Islet of Langerhans (tissue), 1 donor: ENCODE measurements around the gene BRI3.

Experiments used
- FAIRE-seq: peaks from one replicate; lab custom pipeline; 2011; peaks lifted over from hg19 to GRCh38; lab: Jason Lieb, UNC

The BRI3 gene

GRCh38 chr7:98287486-98287959 is 6.0 kb downstream of the BRI3 start:
- FAIRE-seq = no peak

GRCh38 chr7:98288064-98288823 is 6.8 kb downstream of the BRI3 start:
- FAIRE-seq = no peak

- FAIRE-seq = no peak
These were observed 7.9 kb downstream of the BRI3 start for GRCh38 chr7:98289333-98289875.

- FAIRE-seq = no peak
These were observed 10.2 kb downstream of the BRI3 start for GRCh38 chr7:98291717-98292116.

- FAIRE-seq = no peak
These were observed 11.8 kb downstream of the BRI3 start for GRCh38 chr7:98293265-98293664.

GRCh38 chr7:98293746-98294145 is 12.3 kb downstream of the BRI3 start:
- no peak for FAIRE-seq

- FAIRE-seq = no peak
These were observed 12.8 kb downstream of the BRI3 start for GRCh38 chr7:98294326-98294725.

GRCh38 chr7:98294798-98295382 is 13.4 kb downstream of the BRI3 start:
- no peak for FAIRE-seq

- FAIRE-seq = no peak
These were observed 14.1 kb downstream of the BRI3 start for GRCh38 chr7:98295467-98296192.

GRCh38 chr7:98296833-98297232 is 15.3 kb downstream of the BRI3 start:
- no peak for FAIRE-seq

- no peak for FAIRE-seq
These were observed 16.3 kb downstream of the BRI3 start for GRCh38 chr7:98297626-98298286.

GRCh38 chr7:98300595-98301372 is 19.3 kb downstream of the BRI3 start:
- no peak for FAIRE-seq

- FAIRE-seq = no peak
These were observed 20.4 kb downstream of the BRI3 start for GRCh38 chr7:98301693-98302470.

- no peak for FAIRE-seq
These were observed 21.8 kb downstream of the BRI3 start for GRCh38 chr7:98303176-98303865.

- no peak for FAIRE-seq
These were observed 22.4 kb downstream of the BRI3 start for GRCh38 chr7:98303906-98304305.

- no peak for FAIRE-seq
These were observed 24.6 kb downstream of the BRI3 start for GRCh38 chr7:98305951-98306535.

GRCh38 chr7:98307971-98308466 is 26.5 kb downstream of the BRI3 start:
- no peak for FAIRE-seq

GRCh38 chr7:98309566-98309965 is 28.1 kb downstream of the BRI3 start:
- no peak for FAIRE-seq

GRCh38 chr7:98312201-98312600 is 30.7 kb downstream of the BRI3 start:
- no peak for FAIRE-seq

- FAIRE-seq = no peak
These were observed 33.0 kb downstream of the BRI3 start for GRCh38 chr7:98314469-98314868.
